Right renal cortex interstitium (tissue), 3 donors: ENCODE results near the gene RHOBTB3. TPM values are rescaled to one million over a fixed set of nuclear protein-coding genes. Genes with fewer than 3 reads are reported as not detected.

ENCODE experiments used
- DNase-seq, 3 donors: peaks; one replicate each; pipeline ENCODE4 v3.0.0-alpha.2; 2013; ENCODE audit warnings: low read depth in 3 of 3, low spot score in 2 of 3
- polyA plus RNA-seq, 3 donors: library from polyadenylated mRNA; unstranded; fragments of 120-200 nt; gene quantifications; one replicate each; pipeline ENCODE4 v1.2.1, GENCODE V29; 2013; ENCODE audit not compliant: insufficient read length in 3 of 3

RHOBTB3 gene
- polyA plus RNA-seq, 3 donors = 70.7 to 75.7 (median 74.7) TPM

- DNase-seq = no peak
Observed at GRCh38 chr5:95762652-95763041, 31.5 kb downstream of the RHOBTB3 start.

- no peak for DNase-seq
Observed at GRCh38 chr5:95763941-95764340, 32.8 kb downstream of the RHOBTB3 start.

- no peak for DNase-seq
Observed at GRCh38 chr5:95768731-95769130, 37.6 kb downstream of the RHOBTB3 start.

GRCh38 chr5:95770830-95771708 is 39.9 kb downstream of the RHOBTB3 start:
- no peak for DNase-seq

- no peak for DNase-seq
Observed at GRCh38 chr5:95771892-95772291, 40.8 kb downstream of the RHOBTB3 start.

- no peak for DNase-seq
Observed at GRCh38 chr5:95773335-95774059, 42.4 kb downstream of the RHOBTB3 start.

GRCh38 chr5:95777441-95777840 is 46.3 kb downstream of the RHOBTB3 start:
- DNase-seq = no peak

- DNase-seq = no peak
Observed at GRCh38 chr5:95778713-95779436, 47.7 kb downstream of the RHOBTB3 start.

GRCh38 chr5:95779611-95780010 is 48.5 kb downstream of the RHOBTB3 start:
- no peak for DNase-seq

GRCh38 chr5:95780597-95780996 is 49.5 kb downstream of the RHOBTB3 start:
- no peak for DNase-seq

- peak; percentile 51 to 61 (median 59) for DNase-seq
Observed at GRCh38 chr5:95781101-95781583, 50.0 kb downstream of the RHOBTB3 start.

- no peak for DNase-seq
Observed at GRCh38 chr5:95782181-95782580, 51.0 kb downstream of the RHOBTB3 start.

GRCh38 chr5:95783661-95784060 is 52.5 kb downstream of the RHOBTB3 start:
- DNase-seq = no peak

- no peak for DNase-seq
Observed at GRCh38 chr5:95784514-95785302, 53.6 kb downstream of the RHOBTB3 start.

- DNase-seq = no peak
Observed at GRCh38 chr5:95786821-95787418, 55.8 kb downstream of the RHOBTB3 start.

GRCh38 chr5:95788493-95788892 is 57.4 kb downstream of the RHOBTB3 start:
- DNase-seq = no peak

- DNase-seq = no peak
Observed at GRCh38 chr5:95791751-95792150, 60.6 kb downstream of the RHOBTB3 start.

GRCh38 chr5:95794070-95794516 is 63.0 kb downstream of the RHOBTB3 start:
- DNase-seq = no peak

- DNase-seq = no peak
Observed at GRCh38 chr5:95797301-95797700, 66.2 kb downstream of the RHOBTB3 start.

- DNase-seq = no peak
Observed at GRCh38 chr5:95798048-95798447, 66.9 kb downstream of the RHOBTB3 start.
